Measurements from ENCODE around the gene KLHL21. TPM values are rescaled to one million over a fixed set of nuclear protein-coding genes. Genes with fewer than 3 reads are reported as not detected.

KLHL21 gene
- total and polyA plus RNA-seq, 2 donors (not counting 1 experiment from before 2014, with no cell fraction given): 14.4 to 29.9 TPM

DNA sequence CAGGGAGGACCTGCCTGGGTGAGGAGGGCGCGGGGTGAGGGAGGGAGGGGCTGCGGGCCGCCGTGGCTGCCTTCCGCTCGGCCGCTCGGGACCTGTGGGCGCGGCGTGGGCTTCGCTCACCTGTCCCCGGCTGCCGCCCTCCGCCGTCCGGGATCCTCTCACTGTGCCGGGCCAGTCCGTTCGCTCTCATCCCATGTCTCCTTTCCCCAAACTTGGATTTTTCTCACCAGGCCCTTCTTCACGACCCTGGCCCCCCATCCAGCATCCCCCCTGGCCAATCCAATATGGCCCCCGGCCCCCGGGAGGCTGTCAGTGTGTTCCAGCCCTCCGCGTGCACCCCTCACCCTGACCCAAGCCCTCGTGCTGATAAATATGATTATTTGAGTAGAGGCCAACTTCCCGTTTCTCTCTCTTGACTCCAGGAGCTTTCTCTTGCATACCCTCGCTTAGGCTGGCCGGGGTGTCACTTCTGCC is 22.5 kb downstream of the KLHL21 start:
- Histone ChIP-seq H3K4me2 (replicated peaks; ENCODE audit: low read depth, low read length, poor library complexity, severe bottlenecking) (peak overlapping the region; percentile 88), H3K4me3 (ENCODE audit: control extremely low read depth in 1 of 5, extremely low read depth in 1 of 5, insufficient read depth in 1 of 5, low read depth in 2 of 5, low read length in 4 of 5) (peak overlapping the region; percentile 30 to 91 (median 88)), H4K20me1 (ENCODE audit: control insufficient read depth, insufficient read depth, low read length, poor library complexity, severe bottlenecking) (peaks cover 20% of the 10 kb centered on the region), H3K9ac (ENCODE audit: low read length) (peak overlapping the region; percentile 89), H3K27me3 (replicated peaks in 1 of 4; ENCODE audit: control extremely low read depth in 1 of 4, control insufficient read depth in 3 of 4, insufficient read depth in 4 of 4, low read length in 3 of 4) (no peaks in the 10 kb centered on the region), H2AFZ (ENCODE audit: insufficient read depth, low read depth, low read length, poor library complexity, severe bottlenecking) (peak overlapping the region; percentile 84), H3K4me1 (ENCODE audit: control insufficient read depth in 2 of 2, insufficient read depth in 2 of 2, low read length in 2 of 2) (peaks cover 20 to 32% of the 10 kb centered on the region in 2 donors), H3K36me3 (replicated peaks in 1 of 2; ENCODE audit: control extremely low read depth in 1 of 2, control insufficient read depth in 1 of 2, extremely low read depth in 1 of 2, insufficient read depth in 2 of 2, low read length in 1 of 2) (peaks cover 0 to 2% of the 10 kb centered on the region in 2 experiments), H3K79me2 (ENCODE audit: control insufficient read depth, insufficient read depth, low read length) (peaks cover 40% of the 10 kb centered on the region), H3K9me3 (ENCODE audit: control extremely low read depth in 1 of 3, control insufficient read depth in 2 of 3, insufficient read depth in 1 of 3, low read length in 2 of 3) (no peaks in the 10 kb centered on the region), H3K27ac (ENCODE audit: low read length in 2 of 2) (peak overlapping the region; percentile 87 to 91)
- POLR2A ChIA-PET: interaction anchor here (0.6 to 3.4 kb wide), 8 partner anchors 17 to 37 kb away, joined by 3 to 21 read pairs (median 5); partner anchors contain the start of genes KLHL21, NOL9, PHF13 and TAS1R1
- under 1% methylated on average over 24 of the region's 30 CpGs for WGBS (ENCODE audit: insufficient coverage)
- DNase-seq (no peak), ATAC-seq (ENCODE audit: low read depth) (peak; percentile 5)
- peak overlapping the region; percentile 98 for H3K4me3 Mint-ChIP-seq
- CTCF ChIA-PET: interaction anchor here (0.7 to 1.7 kb wide), 6 partner anchors 9 to 598 kb away, joined by 3 to 9 read pairs (median 4); partner anchors contain the start of genes NOL9 and TAS1R1
- TF ChIP-seq, protein P1, sequence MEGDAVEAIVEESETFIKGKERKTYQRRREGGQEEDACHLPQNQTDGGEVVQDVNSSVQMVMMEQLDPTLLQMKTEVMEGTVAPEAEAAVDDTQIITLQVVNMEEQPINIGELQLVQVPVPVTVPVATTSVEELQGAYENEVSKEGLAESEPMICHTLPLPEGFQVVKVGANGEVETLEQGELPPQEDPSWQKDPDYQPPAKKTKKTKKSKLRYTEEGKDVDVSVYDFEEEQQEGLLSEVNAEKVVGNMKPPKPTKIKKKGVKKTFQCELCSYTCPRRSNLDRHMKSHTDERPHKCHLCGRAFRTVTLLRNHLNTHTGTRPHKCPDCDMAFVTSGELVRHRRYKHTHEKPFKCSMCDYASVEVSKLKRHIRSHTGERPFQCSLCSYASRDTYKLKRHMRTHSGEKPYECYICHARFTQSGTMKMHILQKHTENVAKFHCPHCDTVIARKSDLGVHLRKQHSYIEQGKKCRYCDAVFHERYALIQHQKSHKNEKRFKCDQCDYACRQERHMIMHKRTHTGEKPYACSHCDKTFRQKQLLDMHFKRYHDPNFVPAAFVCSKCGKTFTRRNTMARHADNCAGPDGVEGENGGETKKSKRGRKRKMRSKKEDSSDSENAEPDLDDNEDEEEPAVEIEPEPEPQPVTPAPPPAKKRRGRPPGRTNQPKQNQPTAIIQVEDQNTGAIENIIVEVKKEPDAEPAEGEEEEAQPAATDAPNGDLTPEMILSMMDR (IDR thresholded peaks at IDR 0.05): no peak
- no peak for TF ChIP-seq EZH2 (IDR thresholded peaks at IDR 0.05; ENCODE audit: borderline replicate concordance, insufficient read depth, low read depth, low read length, poor library complexity, severe bottlenecking)
- intact Hi-C loops (cut with micrococcal nuclease): loop anchor here (1.0 kb wide), 1 partner anchor 21 kb away; no protein-coding TSS in a partner anchor
- H3K4me1 Mint-ChIP-seq: peaks cover 34% of the 10 kb centered on the region
- H3K9me3 Mint-ChIP-seq (ENCODE audit: insufficient read depth): no peaks in the 10 kb centered on the region
- peak overlapping the region; percentile 98 for H3K27ac Mint-ChIP-seq
- no peaks in the 10 kb centered on the region for H3K27me3 Mint-ChIP-seq

Measured in B cell (primary cell).